GM23248 (cell line): ENCODE results near the gene SDK2. TPM values are rescaled to one million over a fixed set of nuclear protein-coding genes. Genes with fewer than 3 reads are reported as not detected.
A peak's percentile ranks its signal among the peaks of the same experiment; 100 is the strongest.

ENCODE experiments used
- DNase-seq: peaks from one replicate; pipeline ENCODE4 v3.0.0-alpha.2; 2015
- H2AFZ ChIP-seq: fragments of 200-600 bp; sonication (generic); 2 replicates; pipeline ENCODE4 v1.6.1; 2016; ENCODE audit warnings: antibody characterized with exemption
- H3F3A ChIP-seq: fragments of 200-600 bp; sonication (generic); 2 replicates; pipeline ENCODE4 v1.6.1; 2016; ENCODE audit warnings: mild to moderate bottlenecking, antibody characterized with exemption, mixed run types; ENCODE audit not compliant: insufficient read depth
- H3K27ac ChIP-seq: fragments of 200-600 bp; sonication (generic); 2 replicates; pipeline ENCODE4 v1.5.1; 2016; ENCODE audit warnings: mild to moderate bottlenecking
- H3K27me3 ChIP-seq: fragments of 200-600 bp; sonication (generic); replicated peaks from 2 replicates; pipeline ENCODE4 v1.6.1; 2016; ENCODE audit warnings: mild to moderate bottlenecking; ENCODE audit not compliant: insufficient read depth
- H3K36me3 ChIP-seq: fragments of 200-600 bp; sonication (generic); 2 replicates; pipeline ENCODE4 v1.6.1; 2016; ENCODE audit warnings: low read depth, mild to moderate bottlenecking
- H3K4me1 ChIP-seq: fragments of 200-600 bp; sonication (generic); 2 replicates; pipeline ENCODE4 v1.6.1; 2016; ENCODE audit warnings: mild to moderate bottlenecking; ENCODE audit not compliant: insufficient read depth
- H3K4me2 ChIP-seq: fragments of 200-600 bp; sonication (generic); one replicate; pipeline ENCODE4 v1.6.1; 2016; ENCODE audit warnings: mild to moderate bottlenecking; ENCODE audit not compliant: unreplicated experiment
- H3K4me3 ChIP-seq: fragments of 200-600 bp; sonication (generic); 2 replicates; pipeline ENCODE4 v1.5.1; 2016; ENCODE audit warnings: mild to moderate bottlenecking
- H3K79me2 ChIP-seq: fragments of 200-600 bp; sonication (generic); 2 replicates; pipeline ENCODE4 v1.6.1; 2016; ENCODE audit warnings: mild to moderate bottlenecking; ENCODE audit not compliant: insufficient read depth
- H3K9ac ChIP-seq: fragments of 200-600 bp; sonication (generic); 2 replicates; pipeline ENCODE4 v1.6.1; 2016; ENCODE audit warnings: mild to moderate bottlenecking
- H3K9me2 ChIP-seq: fragments of 200-600 bp; sonication (generic); 2 replicates; pipeline ENCODE4 v1.6.1; 2016; ENCODE audit warnings: mixed run types, mild to moderate bottlenecking, moderate library complexity; ENCODE audit not compliant: insufficient read depth
- H3K9me3 ChIP-seq: fragments of 200-600 bp; sonication (generic); one replicate; pipeline ENCODE4 v1.6.1; 2017; ENCODE audit warnings: low read depth
- H4K20me1 ChIP-seq: fragments of 200-600 bp; sonication (generic); 2 replicates; pipeline ENCODE4 v1.6.0; 2016; ENCODE audit not compliant: insufficient read depth
- EZH2 ChIP-seq: fragments of 200-600 bp; sonication (generic); IDR thresholded peaks from 2 replicates; pipeline ENCODE4 v1.6.1; 2018; ENCODE audit warnings: antibody characterized with exemption, mild to moderate bottlenecking; ENCODE audit not compliant: insufficient read depth, poor library complexity, severe bottlenecking
- EZH2phosphoT487 ChIP-seq: fragments of 200-600 bp; sonication (generic); IDR thresholded peaks from 2 replicates; pipeline ENCODE4 v1.6.1; 2018; ENCODE audit warnings: antibody characterized with exemption, moderate library complexity, mild to moderate bottlenecking, low read depth; ENCODE audit not compliant: insufficient read depth
- WGBS, 2 experiments: methylation state at CpG; one replicate each; pipeline ENCODE4 v1.1.6; 2015 to 2017; ENCODE audit warnings: low lambda C conversion rate in 2 of 2, low coverage in 1 of 2; ENCODE audit errors: missing lambda C conversion rate in 2 of 2; 5-methylcytosine and 5-hydroxymethylcytosine counted together
- in situ Hi-C: fragments of 300-500 bp; cut with MboI; formaldehyde crosslinking; loops from 2 replicates; pipeline ENCODE4 v1.15.0; 2020
- polyA plus RNA-seq: library from polyadenylated mRNA; unstranded; fragments of >200 nt; fragmentation: Nextera tagmentation; extraction: Ambion mirVana; gene quantifications from 2 replicates; pipeline ENCODE4 v1.2.1, GENCODE V29; 2016
- total RNA-seq: library from RNA; depleted of rRNA; stranded (reverse); fragments of >200 nt; shearing (Covaris generic); gene quantifications from 2 replicates; pipeline ENCODE4 v1.2.3, GENCODE V29; 2014

Gene SDK2
- total and polyA plus RNA-seq, 2 experiments from 2014 or later = under 0.01 to 0.03 TPM

DNA sequence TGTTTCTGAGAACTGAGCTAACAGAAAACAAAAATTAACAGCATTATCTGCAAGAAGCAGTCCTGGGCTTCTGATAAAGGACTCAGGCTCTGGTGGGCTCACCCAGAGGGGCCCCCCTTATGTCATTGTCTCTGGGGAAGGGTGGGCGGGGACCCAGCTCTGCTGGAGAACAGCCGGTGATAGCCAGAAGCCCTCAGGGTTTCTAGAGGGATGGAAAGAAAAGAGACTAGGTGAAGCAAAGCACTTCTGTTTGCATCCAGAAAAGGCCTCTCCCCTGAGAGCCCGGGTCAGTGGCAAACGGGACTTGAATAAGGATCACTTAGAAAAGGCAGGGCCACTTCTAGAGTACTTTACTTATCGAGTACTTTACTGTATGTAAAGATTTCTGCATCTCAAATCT is 325.4 kb downstream of the SDK2 start:
- TF ChIP-seq EZH2 (no peak), EZH2phosphoT487 (no peak)
- no peaks in the 10 kb centered on the region for H3K9me2 ChIP-seq
- H3K4me1 ChIP-seq = peaks cover 16% of the 10 kb centered on the region
- H3F3A ChIP-seq = no peaks in the 10 kb centered on the region
- H3K4me3 ChIP-seq = no peak overlapping the region
- H2AFZ ChIP-seq = no peak overlapping the region
- H3K27me3 ChIP-seq = no peaks in the 10 kb centered on the region
- no peak for DNase-seq
- no peak overlapping the region for H3K27ac ChIP-seq
- H3K4me2 ChIP-seq = no peak overlapping the region
- H3K79me2 ChIP-seq = no peaks in the 10 kb centered on the region
- 72% methylated on average over 5 of the region's 5 CpGs for WGBS, 2 experiments
- no peak overlapping the region for H3K9ac ChIP-seq
- no peaks in the 10 kb centered on the region for H3K9me3 ChIP-seq
- H3K36me3 ChIP-seq = no peaks in the 10 kb centered on the region
- in situ Hi-C loops = no loop called here
- no peaks in the 10 kb centered on the region for H4K20me1 ChIP-seq

DNA sequence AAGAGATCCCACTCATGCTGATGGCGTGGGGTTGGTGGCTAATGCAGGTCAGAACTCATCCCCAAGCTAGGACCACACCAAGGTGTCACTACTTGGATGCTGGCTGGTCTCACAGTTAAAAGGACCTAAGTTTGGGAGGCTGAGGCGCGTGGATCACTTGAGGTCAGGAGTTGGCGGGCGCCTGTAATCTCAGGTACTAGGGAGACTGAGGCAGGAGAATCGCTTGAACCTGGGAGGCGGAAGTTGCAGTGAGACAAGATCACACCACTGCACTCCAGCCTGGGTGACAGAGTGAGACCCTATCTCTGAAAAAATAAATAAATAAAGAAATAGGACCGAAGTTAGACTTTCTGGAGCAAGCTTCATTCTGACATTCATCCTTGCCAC is 325.8 kb downstream of the SDK2 start:
- Histone ChIP-seq H3K36me3 (no peaks in the 10 kb centered on the region), H3K9me2 (no peaks in the 10 kb centered on the region), H3K4me3 (no peak overlapping the region), H3K4me2 (no peak overlapping the region), H3F3A (no peaks in the 10 kb centered on the region), H2AFZ (no peak overlapping the region), H4K20me1 (no peaks in the 10 kb centered on the region), H3K4me1 (peaks cover 12% of the 10 kb centered on the region), H3K79me2 (no peaks in the 10 kb centered on the region), H3K9me3 (no peaks in the 10 kb centered on the region), H3K9ac (no peak overlapping the region), H3K27me3 (no peaks in the 10 kb centered on the region), H3K27ac (no peak overlapping the region)
- DNase-seq = no peak
- in situ Hi-C loops = no loop called here
- TF ChIP-seq EZH2 = no peak
- TF ChIP-seq EZH2phosphoT487 = no peak
- WGBS, 2 experiments = 90 to 92% methylated on average over 8 of the region's 8 CpGs

DNA sequence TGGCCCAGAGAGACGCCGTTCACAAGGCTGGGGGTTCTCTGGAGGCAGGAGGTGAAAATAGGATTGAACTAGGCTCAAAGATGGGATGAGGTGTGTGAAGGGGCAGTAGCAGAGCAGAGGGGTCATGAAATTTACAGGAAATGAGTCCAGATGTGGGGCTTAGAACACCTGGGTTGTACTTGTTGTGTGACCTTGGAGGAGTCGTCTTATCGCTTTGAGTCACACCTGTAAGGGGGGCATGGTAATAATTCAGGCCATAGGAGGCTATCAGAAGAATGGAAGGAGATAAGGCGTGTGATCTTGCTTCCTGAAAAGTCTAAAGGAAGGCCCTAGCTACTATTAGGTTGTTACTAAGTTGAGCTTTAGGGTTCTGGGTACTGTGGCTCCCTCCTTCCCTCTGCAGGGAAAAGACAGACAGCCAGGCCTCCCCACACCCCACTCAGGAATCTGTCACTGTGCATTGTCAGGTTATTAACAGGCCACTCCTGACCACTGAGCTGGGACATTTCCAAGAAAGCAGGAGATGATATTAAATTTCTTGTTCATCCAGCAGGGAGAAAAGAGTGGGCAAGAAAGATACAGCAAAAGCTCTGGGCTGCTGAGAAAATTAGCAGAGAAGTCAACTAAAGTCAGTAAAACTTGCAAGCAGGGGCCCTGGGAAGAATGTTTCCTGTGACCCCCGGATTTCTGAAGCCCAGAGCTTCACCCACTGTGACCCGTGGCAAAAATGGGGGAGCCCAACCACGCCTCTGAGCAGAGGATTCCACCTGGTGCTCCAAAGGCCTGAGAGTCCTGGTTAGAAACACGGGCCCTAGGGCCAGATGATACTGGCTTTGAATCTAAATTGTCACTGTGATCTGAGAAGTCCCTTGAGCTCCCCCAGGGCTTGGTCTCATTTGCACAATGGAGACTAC is 326.5 kb downstream of the SDK2 start:
- Histone ChIP-seq H3K4me2 (no peak overlapping the region), H3K79me2 (no peaks in the 10 kb centered on the region), H3F3A (no peaks in the 10 kb centered on the region), H3K9ac (no peak overlapping the region), H3K27me3 (no peaks in the 10 kb centered on the region), H3K36me3 (no peaks in the 10 kb centered on the region), H3K4me1 (peaks cover 9% of the 10 kb centered on the region; the same call in 1 of the 2 replicates), H4K20me1 (no peaks in the 10 kb centered on the region), H2AFZ (no peak overlapping the region), H3K27ac (no peak overlapping the region), H3K4me3 (no peak overlapping the region), H3K9me2 (no peaks in the 10 kb centered on the region), H3K9me3 (no peaks in the 10 kb centered on the region)
- WGBS, 2 experiments = 76 to 82% methylated on average over 9 of the region's 9 CpGs
- in situ Hi-C loops = no loop called here
- peak; percentile 26 for DNase-seq
- no peak for TF ChIP-seq EZH2phosphoT487

DNA sequence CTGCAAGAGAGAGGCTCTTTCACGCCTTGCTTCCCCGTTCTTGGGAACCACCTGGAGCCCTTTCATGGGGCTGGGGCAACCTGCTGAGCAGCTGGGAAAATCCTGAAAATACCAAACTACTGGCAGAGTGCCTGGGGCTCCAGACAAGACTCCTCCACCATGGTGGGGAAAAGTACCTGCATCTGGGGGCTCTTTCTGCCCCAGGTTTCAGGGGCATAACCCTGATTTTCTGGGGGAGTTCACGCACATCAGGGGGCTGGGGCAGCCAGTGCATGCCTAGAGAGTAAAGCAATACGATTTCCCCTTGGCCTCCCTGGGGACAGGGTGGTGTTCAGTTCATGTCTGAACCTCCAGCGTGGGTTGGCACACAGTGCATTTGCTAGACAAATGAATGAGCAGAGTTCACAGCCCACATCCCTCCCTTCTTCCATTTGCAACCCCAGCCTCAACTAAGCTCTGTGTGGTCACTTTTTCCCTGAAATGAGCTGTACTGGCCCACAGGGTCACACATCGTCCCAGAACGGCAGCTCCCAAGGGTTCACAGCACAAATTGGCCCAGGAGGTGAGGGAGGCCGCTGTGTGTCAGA is 327.2 kb downstream of the SDK2 start:
- in situ Hi-C loops = no loop called here
- H3F3A ChIP-seq = no peaks in the 10 kb centered on the region

More for the DNA sequence above, 327.2 kb downstream of the SDK2 start:
- Histone ChIP-seq H3K9me2 (no peaks in the 10 kb centered on the region), H3K9me3 (no peaks in the 10 kb centered on the region), H4K20me1 (no peaks in the 10 kb centered on the region), H3K4me2 (no peak overlapping the region), H3K36me3 (no peaks in the 10 kb centered on the region), H3K4me1 (peaks cover 9% of the 10 kb centered on the region; the same call in 1 of the 2 replicates), H3K9ac (no peak overlapping the region), H3K79me2 (no peaks in the 10 kb centered on the region), H3K4me3 (no peak overlapping the region), H3K27ac (no peak overlapping the region), H2AFZ (no peak overlapping the region), H3K27me3 (no peaks in the 10 kb centered on the region)
- peak; percentile 63 for DNase-seq
- TF ChIP-seq EZH2phosphoT487 = no peak
- TF ChIP-seq EZH2 = no peak
- 46 to 49% methylated on average over 8 of the region's 8 CpGs for WGBS, 2 experiments
